ENCODE results near the gene ZNF483. TPM values are rescaled to one million over a fixed set of nuclear protein-coding genes. Genes with fewer than 3 reads are reported as not detected.

Gene ZNF483
- total RNA-seq, 4 donors from 2014 or later: 2.2 to 4.9 (median 3.4) TPM

GRCh38 chr9:111599092-111599954, 74.3 kb downstream of the ZNF483 start, which contains the start of gene PTGR1:
Gene PTGR1, minus strand, starts transcription at chr9:111599647. Its CDS starts 2,225 bp downstream, at chr9:111597422.
- no peaks in the 10 kb centered on the region for H3K27me3 ChIP-seq
- H3K4me1 ChIP-seq: peaks cover 0 to 5% (median 5%) of the 10 kb centered on the region in 4 donors
- peak within 1 kb of the TSS; percentile 47 to 78 (median 77) for H3K4me3 ChIP-seq
- H3K27ac ChIP-seq: peak within 1 kb of the TSS; percentile 89 to 94 (median 91)
- whole genome bisulfite sequencing, 2 donors (ENCODE audit: low coverage in 1 of 2): 4 to 10% methylated on average over 2 to 59 of the region's 64 CpGs
- H3K36me3 ChIP-seq: peaks cover 0 to 8% (median 2%) of the 10 kb centered on the region in 4 donors
- H3K9me3 ChIP-seq: no peaks in the 10 kb centered on the region
- in situ Hi-C loops (cut with MboI; ENCODE audit: low pct_ligation_motif_present in 1 of 4, low pct_unique_long_range_greater_than_20kb in 1 of 4, low sequenced_read_pairs in 3 of 4): loop anchor here in 1 of 4 donors (10.0 kb wide), 1 partner anchor 85 kb away; no protein-coding TSS in a partner anchor
- intact Hi-C loops (cut with DNase I; ENCODE audit: low total_unique reads): loop anchor here (10.0 kb wide), 1 partner anchor 475 kb away; no protein-coding TSS in a partner anchor
- DNase-seq: peak; percentile 80
- TF ChIP-seq EP300 (IDR thresholded peaks at IDR 0.05; ENCODE audit: low read depth) (no peak), POLR2AphosphoS5 (IDR thresholded peaks at IDR 0.05) (peak in 2 of 3 donors; percentile 37 to 40), POLR2A (IDR thresholded peaks at IDR 0.05) (peak; percentile 72), CTCF (IDR thresholded peaks at IDR 0.05) (no peak)

DNA sequence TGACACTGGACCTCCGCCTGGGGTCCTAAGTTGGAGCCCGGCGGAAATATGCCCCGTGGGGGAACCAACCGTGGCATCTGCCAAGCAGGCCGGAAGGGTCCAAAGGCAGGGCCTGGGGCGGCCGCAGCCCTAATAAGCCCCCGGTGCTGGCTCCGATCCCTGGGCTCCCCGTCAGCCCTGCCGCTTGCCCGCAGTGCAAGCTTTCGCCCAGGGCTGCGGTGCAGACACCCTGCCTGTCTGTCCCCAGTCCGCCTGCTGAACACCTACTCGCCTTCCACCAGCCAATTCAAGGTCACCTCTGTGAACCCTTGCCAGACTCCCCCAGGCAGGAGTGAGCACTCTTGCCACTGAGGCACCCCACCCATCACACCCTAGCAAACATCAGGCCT, 75.0 kb downstream of the ZNF483 start:
- intact Hi-C loops (cut with DNase I; ENCODE audit: low total_unique reads): loop anchor here (10.0 kb wide), 1 partner anchor 475 kb away; no protein-coding TSS in a partner anchor

DNA sequence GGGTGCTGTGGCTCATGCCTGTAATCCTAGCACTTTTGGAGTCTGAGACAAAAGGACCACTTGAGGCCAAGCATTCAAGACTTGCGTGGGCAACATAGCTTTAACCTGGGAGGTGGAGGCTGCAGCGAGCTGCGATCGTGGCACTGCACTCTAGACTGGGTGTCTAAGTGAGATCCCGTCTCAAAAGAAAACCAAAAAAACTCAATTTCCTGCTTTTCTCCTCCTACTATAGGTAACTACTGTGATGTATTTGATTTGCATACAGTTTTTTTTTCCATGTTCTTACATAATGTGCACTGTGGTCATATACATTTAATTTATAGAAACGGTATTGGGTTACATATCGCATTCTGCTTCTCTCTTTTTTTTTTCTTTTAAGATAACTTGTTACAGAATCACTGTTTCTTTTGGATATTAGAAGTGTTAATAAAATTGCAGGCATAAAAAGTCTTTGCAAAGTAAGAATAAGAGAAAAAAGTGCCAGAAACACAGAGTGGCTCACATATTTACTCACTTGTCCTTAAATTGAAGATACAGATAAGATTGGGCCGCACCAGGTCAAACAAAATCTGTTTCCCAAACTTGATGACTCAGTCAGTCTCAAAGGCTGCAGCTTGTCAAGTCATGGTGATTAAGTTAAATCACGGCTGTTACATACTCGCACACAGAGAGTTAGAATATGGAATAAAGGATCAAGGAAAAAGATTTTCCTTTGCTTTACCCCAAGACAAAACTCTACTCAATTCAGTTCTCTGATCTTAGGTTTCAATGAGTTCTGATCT, 76.4 kb downstream of the ZNF483 start:
- no peak for DNase-seq
- Histone ChIP-seq H3K27ac (no peak overlapping the region), H3K36me3 (peaks cover 0 to 2% (median 0%) of the 10 kb centered on the region in 4 donors), H3K4me1 (peaks cover 0 to 8% (median 5%) of the 10 kb centered on the region in 4 donors), H3K9me3 (no peaks in the 10 kb centered on the region), H3K27me3 (no peaks in the 10 kb centered on the region), H3K4me3 (no peak overlapping the region)
- 58 to 80% methylated on average over 5 to 10 of the region's 10 CpGs for WGBS, 2 donors (ENCODE audit: low coverage in 1 of 2)
- in situ Hi-C loops (cut with MboI; ENCODE audit: low pct_ligation_motif_present in 1 of 4, low pct_unique_long_range_greater_than_20kb in 1 of 4, low sequenced_read_pairs in 3 of 4) (loop anchor here in 1 of 4 donors (25.0 kb wide), 1 partner anchor 461 kb away; no protein-coding TSS in a partner anchor), intact Hi-C loops (cut with DNase I; ENCODE audit: low total_unique reads) (no loop called here)
- no peak for TF ChIP-seq EP300 (IDR thresholded peaks at IDR 0.05; ENCODE audit: low read depth)
- TF ChIP-seq POLR2A (IDR thresholded peaks at IDR 0.05): no peak
- TF ChIP-seq POLR2AphosphoS5 (IDR thresholded peaks at IDR 0.05): no peak
- TF ChIP-seq CTCF (IDR thresholded peaks at IDR 0.05): no peak

More for the DNA sequence above, 75.0 kb downstream of the ZNF483 start:
- in situ Hi-C loops (cut with MboI; ENCODE audit: low pct_ligation_motif_present in 1 of 4, low pct_unique_long_range_greater_than_20kb in 1 of 4, low sequenced_read_pairs in 3 of 4): loop anchor here in 2 of 4 donors (10.0 to 25.0 kb wide), 2 partner anchors 85 to 462 kb away; no protein-coding TSS in a partner anchor
- Histone ChIP-seq H3K27ac (peak overlapping the region; percentile 89 to 94 (median 91)), H3K36me3 (peaks cover 0 to 8% (median 2%) of the 10 kb centered on the region in 4 donors), H3K4me3 (peak overlapping the region; percentile 47 to 78 (median 77)), H3K4me1 (peaks cover 0 to 5% (median 5%) of the 10 kb centered on the region in 4 donors), H3K9me3 (no peaks in the 10 kb centered on the region), H3K27me3 (no peaks in the 10 kb centered on the region)
- TF ChIP-seq EP300 (IDR thresholded peaks at IDR 0.05; ENCODE audit: low read depth): no peak
- no peak for TF ChIP-seq POLR2A (IDR thresholded peaks at IDR 0.05)
- no peak for TF ChIP-seq POLR2AphosphoS5 (IDR thresholded peaks at IDR 0.05)
- TF ChIP-seq CTCF (IDR thresholded peaks at IDR 0.05): no peak
- DNase-seq: no peak
- 51% methylated on average over 10 of the region's 17 CpGs; no CpG with 5 or more reads in 1 of the 2 donors for WGBS, 2 donors (ENCODE audit: low coverage in 1 of 2)
